GM12878 (cell line): Measurements from ENCODE around the gene YRDC.

Source experiments
- ETV6 ChIP-seq, 2 experiments: fragments of 450-650 bp in 1 of 2; IDR thresholded peaks in 1 of 2; conservative IDR thresholded peaks in 1 of 2; 2 replicates each; pipeline ENCODE4 v1.6.1; 2014; ENCODE audit warnings: antibody characterized with exemption in 1 of 2, borderline replicate concordance in 1 of 2, low read depth in 1 of 2, mild to moderate bottlenecking in 1 of 2, moderate library complexity in 1 of 2
- RCOR1 ChIP-seq: conservative IDR thresholded peaks from 2 replicates; pipeline ENCODE4 v1.6.1; 2012; ENCODE audit warnings: low read depth, low read length, improper control_type of control experiment
- TF ChIP-seq, protein P1 (sequence below), 3 experiments: IDR thresholded peaks in 2 of 3; conservative IDR thresholded peaks in 1 of 3; 2 replicates each; pipeline ENCODE4 v1.5.1; 2011; ENCODE audit warnings: low read depth in 3 of 3, low read length in 3 of 3, mild to moderate bottlenecking in 3 of 3, control low read depth in 2 of 3, moderate library complexity in 2 of 3, inconsistent platforms in 1 of 3, mixed read lengths in 1 of 3; ENCODE audit not compliant: control insufficient read depth in 2 of 3, insufficient read depth in 1 of 3; ENCODE audit errors: extremely low read depth in 1 of 3

- TF ChIP-seq, protein P1, sequence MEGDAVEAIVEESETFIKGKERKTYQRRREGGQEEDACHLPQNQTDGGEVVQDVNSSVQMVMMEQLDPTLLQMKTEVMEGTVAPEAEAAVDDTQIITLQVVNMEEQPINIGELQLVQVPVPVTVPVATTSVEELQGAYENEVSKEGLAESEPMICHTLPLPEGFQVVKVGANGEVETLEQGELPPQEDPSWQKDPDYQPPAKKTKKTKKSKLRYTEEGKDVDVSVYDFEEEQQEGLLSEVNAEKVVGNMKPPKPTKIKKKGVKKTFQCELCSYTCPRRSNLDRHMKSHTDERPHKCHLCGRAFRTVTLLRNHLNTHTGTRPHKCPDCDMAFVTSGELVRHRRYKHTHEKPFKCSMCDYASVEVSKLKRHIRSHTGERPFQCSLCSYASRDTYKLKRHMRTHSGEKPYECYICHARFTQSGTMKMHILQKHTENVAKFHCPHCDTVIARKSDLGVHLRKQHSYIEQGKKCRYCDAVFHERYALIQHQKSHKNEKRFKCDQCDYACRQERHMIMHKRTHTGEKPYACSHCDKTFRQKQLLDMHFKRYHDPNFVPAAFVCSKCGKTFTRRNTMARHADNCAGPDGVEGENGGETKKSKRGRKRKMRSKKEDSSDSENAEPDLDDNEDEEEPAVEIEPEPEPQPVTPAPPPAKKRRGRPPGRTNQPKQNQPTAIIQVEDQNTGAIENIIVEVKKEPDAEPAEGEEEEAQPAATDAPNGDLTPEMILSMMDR (IDR thresholded peaks at IDR 0.05 in 2 of 3, conservative IDR thresholded peaks at IDR 0.05 in 1 of 3; ENCODE audit: control insufficient read depth in 2 of 3, extremely low read depth in 1 of 3, insufficient read depth in 1 of 3, low read depth in 3 of 3, low read length in 3 of 3) = no peak
- no peak for TF ChIP-seq ETV6 (conservative IDR thresholded peaks at IDR 0.05 in 1 of 2, IDR thresholded peaks at IDR 0.05 in 1 of 2; ENCODE audit: borderline replicate concordance in 1 of 2, low read depth in 1 of 2)
- no peak for TF ChIP-seq RCOR1
Observed at GRCh38 chr1:37807220-37807554, 821 bp downstream of the YRDC start.
